ENCODE results near the gene MT3.
"Not testable (repeated sequence)": the region's sequence is repeated elsewhere in the genome, so short reads cannot be mapped to it uniquely, and the experiment has no call there.

The MT3 gene

GRCh38 chr16:56610017-56610608 is 20.8 kb downstream of the MT3 start:
- no peak for DNase-seq (ENCODE audit: low spot score)

- DNase-seq (ENCODE audit: low spot score), result no peak
Observed at GRCh38 chr16:56610609-56611111, 21.3 kb downstream of the MT3 start.

GRCh38 chr16:56611281-56611833 is 22.0 kb downstream of the MT3 start:
- no peak for DNase-seq (ENCODE audit: low spot score)

GRCh38 chr16:56613706-56614105 is 24.4 kb downstream of the MT3 start:
- DNase-seq (ENCODE audit: low spot score), result no peak

GRCh38 chr16:56614549-56614991 is 25.2 kb downstream of the MT3 start:
- no peak for DNase-seq (ENCODE audit: low spot score)

- DNase-seq (ENCODE audit: low spot score), result no peak
Observed at GRCh38 chr16:56615353-56615752, 26.0 kb downstream of the MT3 start.

- DNase-seq (ENCODE audit: low spot score), result no peak
Observed at GRCh38 chr16:56616608-56617211, 27.4 kb downstream of the MT3 start.

GRCh38 chr16:56617212-56618085 is 28.1 kb downstream of the MT3 start:
- DNase-seq (ENCODE audit: low spot score), result no peak

GRCh38 chr16:56618138-56618537 is 28.8 kb downstream of the MT3 start:
- DNase-seq (ENCODE audit: low spot score), result no peak

- no peak for DNase-seq (ENCODE audit: low spot score)
Observed at GRCh38 chr16:56620339-56620897, 31.1 kb downstream of the MT3 start.

GRCh38 chr16:56621665-56622445 is 32.5 kb downstream of the MT3 start:
- DNase-seq (ENCODE audit: low spot score), result not testable (repeated sequence)

- DNase-seq (ENCODE audit: low spot score), result not testable (repeated sequence)
Observed at GRCh38 chr16:56623184-56623583, 33.9 kb downstream of the MT3 start.

GRCh38 chr16:56623637-56624036 is 34.3 kb downstream of the MT3 start:
- no peak for DNase-seq (ENCODE audit: low spot score)

GRCh38 chr16:56625140-56625942 is 36.0 kb downstream of the MT3 start, which contains the start of gene MT1E:
MT1E (plus strand) TSS chr16:56625781; CDS start chr16:56625852, 71 bp downstream.
- peak; percentile 67 for DNase-seq (ENCODE audit: low spot score)

GRCh38 chr16:56625943-56626654 is 36.8 kb downstream of the MT3 start:
- DNase-seq (ENCODE audit: low spot score), result no peak

GRCh38 chr16:56626685-56627084 is 37.4 kb downstream of the MT3 start:
- DNase-seq (ENCODE audit: low spot score), result no peak

- no peak for DNase-seq (ENCODE audit: low spot score)
Observed at GRCh38 chr16:56628486-56629350, 39.4 kb downstream of the MT3 start.

GRCh38 chr16:56629531-56629930 is 40.2 kb downstream of the MT3 start:
- no peak for DNase-seq (ENCODE audit: low spot score)

GRCh38 chr16:56630134-56630533 is 40.8 kb downstream of the MT3 start:
- DNase-seq (ENCODE audit: low spot score), result no peak
